Iris pigment epithelial cell (primary cell): ENCODE measurements around the gene TFB1M.
A peak's percentile ranks its signal among the peaks of the same experiment; 100 is the strongest.

Experiments
- DNase-seq: peaks from one replicate; pipeline ENCODE4 v3.0.0-alpha.2; 2011; ENCODE audit warnings: low read depth

The TFB1M gene

GRCh38 chr6:155263373-155264063 lies 50.8 kb downstream of the TFB1M start, which contains the start of gene CLDN20:
TSS of gene CLDN20 (plus strand) at chr6:155264013. CDS start at chr6:155275720, 11,707 bp downstream.
- DNase-seq, result no peak

- DNase-seq, result no peak
Observed at GRCh38 chr6:155262655-155263054, 51.6 kb downstream of the TFB1M start.

GRCh38 chr6:155261111-155261900 lies 53.0 kb downstream of the TFB1M start:
- DNase-seq, result no peak

GRCh38 chr6:155260686-155261085 lies 53.6 kb downstream of the TFB1M start:
- no peak for DNase-seq

- DNase-seq, result no peak
Observed at GRCh38 chr6:155259897-155260296, 54.4 kb downstream of the TFB1M start.

GRCh38 chr6:155259204-155259603 lies 55.1 kb downstream of the TFB1M start:
- DNase-seq, result no peak

- DNase-seq, result no peak
Observed at GRCh38 chr6:155257796-155258195, 56.5 kb downstream of the TFB1M start.

- DNase-seq, result no peak
Observed at GRCh38 chr6:155256122-155256795, 58.0 kb downstream of the TFB1M start.

- no peak for DNase-seq
Observed at GRCh38 chr6:155254139-155254538, 60.1 kb downstream of the TFB1M start.

GRCh38 chr6:155253337-155253736 lies 60.9 kb downstream of the TFB1M start:
- no peak for DNase-seq

- DNase-seq, result no peak
Observed at GRCh38 chr6:155252581-155252980, 61.7 kb downstream of the TFB1M start.

GRCh38 chr6:155250701-155251381 lies 63.4 kb downstream of the TFB1M start:
- DNase-seq, result no peak

- peak; percentile 85 for DNase-seq
Observed at GRCh38 chr6:155248008-155249001, 66.0 kb downstream of the TFB1M start.

- DNase-seq, result peak; percentile 78
Observed at GRCh38 chr6:155247618-155248007, 66.7 kb downstream of the TFB1M start.

- DNase-seq, result no peak
Observed at GRCh38 chr6:155246825-155247224, 67.5 kb downstream of the TFB1M start.

- peak; percentile 46 for DNase-seq
Observed at GRCh38 chr6:155245831-155246230, 68.5 kb downstream of the TFB1M start.

- DNase-seq, result no peak
Observed at GRCh38 chr6:155245193-155245592, 69.1 kb downstream of the TFB1M start.

- DNase-seq, result no peak
Observed at GRCh38 chr6:155244434-155244833, 69.8 kb downstream of the TFB1M start.

GRCh38 chr6:155241966-155242365 lies 72.3 kb downstream of the TFB1M start:
- DNase-seq, result no peak

- no peak for DNase-seq
Observed at GRCh38 chr6:155240905-155241600, 73.2 kb downstream of the TFB1M start.
